Measurements from ENCODE around the gene MICAL2.

- TF ChIP-seq SRF (IDR thresholded peaks at IDR 0.05; ENCODE audit: low read depth), result no peak
- no peak for TF ChIP-seq ZFX (IDR thresholded peaks at IDR 0.05)
- TF ChIP-seq CTCF (IDR thresholded peaks at IDR 0.05 in 2 of 3, conservative IDR thresholded peaks at IDR 0.05 in 1 of 3; ENCODE audit: borderline replicate concordance in 1 of 3, insufficient read depth in 1 of 3, low read depth in 2 of 3, low read length in 2 of 3), result no peak
- no peak for TF ChIP-seq CEBPB (IDR thresholded peaks at IDR 0.05; ENCODE audit: low read depth)
- no peak for TF ChIP-seq RAD21 (IDR thresholded peaks at IDR 0.05; ENCODE audit: low read depth)
- TF ChIP-seq EZH2phosphoT487 (IDR thresholded peaks at IDR 0.05; ENCODE audit: borderline replicate concordance), result no peak
- TF ChIP-seq POLR2A (IDR thresholded peaks at IDR 0.05; ENCODE audit: borderline replicate concordance, extremely low read depth, insufficient read depth, insufficient read length), result no peak
- TF ChIP-seq, protein P1, sequence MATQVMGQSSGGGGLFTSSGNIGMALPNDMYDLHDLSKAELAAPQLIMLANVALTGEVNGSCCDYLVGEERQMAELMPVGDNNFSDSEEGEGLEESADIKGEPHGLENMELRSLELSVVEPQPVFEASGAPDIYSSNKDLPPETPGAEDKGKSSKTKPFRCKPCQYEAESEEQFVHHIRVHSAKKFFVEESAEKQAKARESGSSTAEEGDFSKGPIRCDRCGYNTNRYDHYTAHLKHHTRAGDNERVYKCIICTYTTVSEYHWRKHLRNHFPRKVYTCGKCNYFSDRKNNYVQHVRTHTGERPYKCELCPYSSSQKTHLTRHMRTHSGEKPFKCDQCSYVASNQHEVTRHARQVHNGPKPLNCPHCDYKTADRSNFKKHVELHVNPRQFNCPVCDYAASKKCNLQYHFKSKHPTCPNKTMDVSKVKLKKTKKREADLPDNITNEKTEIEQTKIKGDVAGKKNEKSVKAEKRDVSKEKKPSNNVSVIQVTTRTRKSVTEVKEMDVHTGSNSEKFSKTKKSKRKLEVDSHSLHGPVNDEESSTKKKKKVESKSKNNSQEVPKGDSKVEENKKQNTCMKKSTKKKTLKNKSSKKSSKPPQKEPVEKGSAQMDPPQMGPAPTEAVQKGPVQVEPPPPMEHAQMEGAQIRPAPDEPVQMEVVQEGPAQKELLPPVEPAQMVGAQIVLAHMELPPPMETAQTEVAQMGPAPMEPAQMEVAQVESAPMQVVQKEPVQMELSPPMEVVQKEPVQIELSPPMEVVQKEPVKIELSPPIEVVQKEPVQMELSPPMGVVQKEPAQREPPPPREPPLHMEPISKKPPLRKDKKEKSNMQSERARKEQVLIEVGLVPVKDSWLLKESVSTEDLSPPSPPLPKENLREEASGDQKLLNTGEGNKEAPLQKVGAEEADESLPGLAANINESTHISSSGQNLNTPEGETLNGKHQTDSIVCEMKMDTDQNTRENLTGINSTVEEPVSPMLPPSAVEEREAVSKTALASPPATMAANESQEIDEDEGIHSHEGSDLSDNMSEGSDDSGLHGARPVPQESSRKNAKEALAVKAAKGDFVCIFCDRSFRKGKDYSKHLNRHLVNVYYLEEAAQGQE (IDR thresholded peaks at IDR 0.05; ENCODE audit: low read depth), result no peak
- no peak for TF ChIP-seq TCF7L2 (IDR thresholded peaks at IDR 0.05; ENCODE audit: borderline replicate concordance, extremely low read depth, insufficient read depth, insufficient read length)
- TF ChIP-seq EZH2 (IDR thresholded peaks at IDR 0.05), result no peak
- no peak for TF ChIP-seq POLR2AphosphoS5 (IDR thresholded peaks at IDR 0.05; ENCODE audit: low read depth, low read length)
- TF ChIP-seq ELF1 (IDR thresholded peaks at IDR 0.05; ENCODE audit: borderline replicate concordance, low read depth), result no peak
- TF ChIP-seq, protein P2, sequence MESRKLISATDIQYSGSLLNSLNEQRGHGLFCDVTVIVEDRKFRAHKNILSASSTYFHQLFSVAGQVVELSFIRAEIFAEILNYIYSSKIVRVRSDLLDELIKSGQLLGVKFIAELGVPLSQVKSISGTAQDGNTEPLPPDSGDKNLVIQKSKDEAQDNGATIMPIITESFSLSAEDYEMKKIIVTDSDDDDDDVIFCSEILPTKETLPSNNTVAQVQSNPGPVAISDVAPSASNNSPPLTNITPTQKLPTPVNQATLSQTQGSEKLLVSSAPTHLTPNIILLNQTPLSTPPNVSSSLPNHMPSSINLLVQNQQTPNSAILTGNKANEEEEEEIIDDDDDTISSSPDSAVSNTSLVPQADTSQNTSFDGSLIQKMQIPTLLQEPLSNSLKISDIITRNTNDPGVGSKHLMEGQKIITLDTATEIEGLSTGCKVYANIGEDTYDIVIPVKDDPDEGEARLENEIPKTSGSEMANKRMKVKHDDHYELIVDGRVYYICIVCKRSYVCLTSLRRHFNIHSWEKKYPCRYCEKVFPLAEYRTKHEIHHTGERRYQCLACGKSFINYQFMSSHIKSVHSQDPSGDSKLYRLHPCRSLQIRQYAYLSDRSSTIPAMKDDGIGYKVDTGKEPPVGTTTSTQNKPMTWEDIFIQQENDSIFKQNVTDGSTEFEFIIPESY (IDR thresholded peaks at IDR 0.05; ENCODE audit: extremely low read depth, insufficient replicate concordance, low read length), result no peak
- TF ChIP-seq CBX3 (IDR thresholded peaks at IDR 0.05; ENCODE audit: low read depth), result no peak
Observed at GRCh38 chr11:12240677-12241076, 130.3 kb downstream of the MICAL2 start.

All from HCT116 (cell line).